ENCODE data around the gene MARK4. TPM values are rescaled to one million over a fixed set of nuclear protein-coding genes. Genes with fewer than 3 reads are reported as not detected.

The MARK4 gene
- total RNA-seq, 1 experiment from 2014 or later: 37.7 TPM

DNA sequence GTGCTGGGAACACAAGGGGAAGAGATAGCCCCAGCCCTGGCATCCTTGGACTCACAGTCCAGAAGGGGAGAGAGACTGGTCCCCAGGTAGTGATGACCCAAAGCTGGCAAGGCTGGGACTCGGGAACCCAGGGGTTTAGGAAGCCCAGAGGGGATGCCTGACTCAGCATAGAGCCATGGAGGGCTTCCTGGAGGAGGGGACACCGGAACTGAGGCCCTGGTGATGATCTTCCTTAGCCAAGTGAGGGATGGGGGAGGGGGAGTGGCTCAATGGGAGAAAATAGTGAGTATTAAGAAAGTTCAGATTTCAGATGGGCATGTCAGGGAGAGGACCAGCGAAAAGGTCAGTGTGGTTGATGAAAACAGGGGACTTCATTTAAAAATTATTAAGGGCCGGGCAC lies 32.6 kb upstream of the MARK4 start:
- TF ChIP-seq ZNF274 (IDR thresholded peaks at IDR 0.05; ENCODE audit: low read depth, low read length) (no peak), FOSL1 (IDR thresholded peaks at IDR 0.05; ENCODE audit: low read depth) (no peak), JUND (IDR thresholded peaks at IDR 0.05) (no peak), SIN3A (IDR thresholded peaks at IDR 0.05; ENCODE audit: low read depth) (no peak), YY1 (IDR thresholded peaks at IDR 0.05; ENCODE audit: extremely low read depth, insufficient replicate concordance, low read depth, low read length) (no peak), EGR1 (IDR thresholded peaks at IDR 0.05; ENCODE audit: low read depth) (no peak), SP1 (IDR thresholded peaks at IDR 0.05; ENCODE audit: low read depth) (no peak), POLR2AphosphoS5 (IDR thresholded peaks at IDR 0.05; ENCODE audit: low read depth, low read length) (no peak), TCF7L2 (IDR thresholded peaks at IDR 0.05; ENCODE audit: borderline replicate concordance, extremely low read depth, insufficient read depth, insufficient read length) (no peak), ELF1 (IDR thresholded peaks at IDR 0.05; ENCODE audit: borderline replicate concordance, low read depth) (no peak)
- TF ChIP-seq, protein P1, sequence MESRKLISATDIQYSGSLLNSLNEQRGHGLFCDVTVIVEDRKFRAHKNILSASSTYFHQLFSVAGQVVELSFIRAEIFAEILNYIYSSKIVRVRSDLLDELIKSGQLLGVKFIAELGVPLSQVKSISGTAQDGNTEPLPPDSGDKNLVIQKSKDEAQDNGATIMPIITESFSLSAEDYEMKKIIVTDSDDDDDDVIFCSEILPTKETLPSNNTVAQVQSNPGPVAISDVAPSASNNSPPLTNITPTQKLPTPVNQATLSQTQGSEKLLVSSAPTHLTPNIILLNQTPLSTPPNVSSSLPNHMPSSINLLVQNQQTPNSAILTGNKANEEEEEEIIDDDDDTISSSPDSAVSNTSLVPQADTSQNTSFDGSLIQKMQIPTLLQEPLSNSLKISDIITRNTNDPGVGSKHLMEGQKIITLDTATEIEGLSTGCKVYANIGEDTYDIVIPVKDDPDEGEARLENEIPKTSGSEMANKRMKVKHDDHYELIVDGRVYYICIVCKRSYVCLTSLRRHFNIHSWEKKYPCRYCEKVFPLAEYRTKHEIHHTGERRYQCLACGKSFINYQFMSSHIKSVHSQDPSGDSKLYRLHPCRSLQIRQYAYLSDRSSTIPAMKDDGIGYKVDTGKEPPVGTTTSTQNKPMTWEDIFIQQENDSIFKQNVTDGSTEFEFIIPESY (IDR thresholded peaks at IDR 0.05; ENCODE audit: extremely low read depth, insufficient replicate concordance, low read length): no peak
- TF ChIP-seq, protein P2, sequence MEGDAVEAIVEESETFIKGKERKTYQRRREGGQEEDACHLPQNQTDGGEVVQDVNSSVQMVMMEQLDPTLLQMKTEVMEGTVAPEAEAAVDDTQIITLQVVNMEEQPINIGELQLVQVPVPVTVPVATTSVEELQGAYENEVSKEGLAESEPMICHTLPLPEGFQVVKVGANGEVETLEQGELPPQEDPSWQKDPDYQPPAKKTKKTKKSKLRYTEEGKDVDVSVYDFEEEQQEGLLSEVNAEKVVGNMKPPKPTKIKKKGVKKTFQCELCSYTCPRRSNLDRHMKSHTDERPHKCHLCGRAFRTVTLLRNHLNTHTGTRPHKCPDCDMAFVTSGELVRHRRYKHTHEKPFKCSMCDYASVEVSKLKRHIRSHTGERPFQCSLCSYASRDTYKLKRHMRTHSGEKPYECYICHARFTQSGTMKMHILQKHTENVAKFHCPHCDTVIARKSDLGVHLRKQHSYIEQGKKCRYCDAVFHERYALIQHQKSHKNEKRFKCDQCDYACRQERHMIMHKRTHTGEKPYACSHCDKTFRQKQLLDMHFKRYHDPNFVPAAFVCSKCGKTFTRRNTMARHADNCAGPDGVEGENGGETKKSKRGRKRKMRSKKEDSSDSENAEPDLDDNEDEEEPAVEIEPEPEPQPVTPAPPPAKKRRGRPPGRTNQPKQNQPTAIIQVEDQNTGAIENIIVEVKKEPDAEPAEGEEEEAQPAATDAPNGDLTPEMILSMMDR (IDR thresholded peaks at IDR 0.05 in 2 of 3, conservative IDR thresholded peaks at IDR 0.05 in 1 of 3; ENCODE audit: borderline replicate concordance in 1 of 3, insufficient read depth in 1 of 3, low read depth in 2 of 3, low read length in 2 of 3): no peak
- ChIA-PET POLR2A (no interaction called here), RAD21 (ENCODE audit: low non-redundant PET in 1 of 2, low total read pairs in 2 of 2, uncharacterized antibody in 2 of 2, unreplicated experiment in 2 of 2) (no interaction called here), CTCF (no interaction called here)
- Histone ChIP-seq H3K4me2 (ENCODE audit: low read length) (no peak overlapping the region), H3K9ac (ENCODE audit: low read length) (no peak overlapping the region), H3K4me3 (replicated peaks in 1 of 2; ENCODE audit: low read depth in 1 of 2, low read length in 2 of 2) (no peak overlapping the region), H3K4me1 (ENCODE audit: control insufficient read depth in 1 of 2, insufficient read depth in 2 of 2, low read length in 2 of 2) (no peaks in the 10 kb centered on the region), H3K27me3 (ENCODE audit: insufficient read depth, low read length) (no peaks in the 10 kb centered on the region), H3K9me3 (ENCODE audit: control insufficient read depth in 1 of 2, insufficient read depth in 1 of 2, low read depth in 1 of 2, low read length in 2 of 2) (no peaks in the 10 kb centered on the region), H3K79me2 (ENCODE audit: insufficient read depth, low read length) (no peaks in the 10 kb centered on the region), H3K27ac (ENCODE audit: low read depth, low read length) (no peak overlapping the region), H4K20me1 (ENCODE audit: insufficient read depth) (no peaks in the 10 kb centered on the region), H3K9me2 (ENCODE audit: insufficient read depth) (no peaks in the 10 kb centered on the region), H2AFZ (ENCODE audit: low read depth, low read length, poor library complexity, severe bottlenecking) (no peak overlapping the region), H3K36me3 (ENCODE audit: control insufficient read depth in 1 of 2, insufficient read depth in 2 of 2, low read length in 2 of 2) (no peaks in the 10 kb centered on the region)
- no peak for ATAC-seq
- intact Hi-C loops (cut with micrococcal nuclease): no loop called here
- BruUV-seq (replicated peaks): no TSS peak
- DNase-seq (ENCODE audit: low read depth, low spot score): no peak
